D721Med (cell line): ENCODE measurements around the gene PCGF6.

ENCODE experiments used
- DNase-seq: peaks from one replicate; pipeline ENCODE4 v3.0.0; 2011; ENCODE audit warnings: low spot score; ENCODE audit not compliant: insufficient read length
- FAIRE-seq: peaks from 2 replicates; lab custom pipeline; 2011; peaks lifted over from hg19 to GRCh38; lab: Jason Lieb, UNC
- TF ChIP-seq, protein P1 (sequence below): IDR thresholded peaks from 2 replicates; pipeline ENCODE4 v1.5.1; 2012; ENCODE audit warnings: mild to moderate bottlenecking, control low read depth; ENCODE audit not compliant: insufficient read depth; ENCODE audit errors: missing control alignments

The PCGF6 gene

DNA sequence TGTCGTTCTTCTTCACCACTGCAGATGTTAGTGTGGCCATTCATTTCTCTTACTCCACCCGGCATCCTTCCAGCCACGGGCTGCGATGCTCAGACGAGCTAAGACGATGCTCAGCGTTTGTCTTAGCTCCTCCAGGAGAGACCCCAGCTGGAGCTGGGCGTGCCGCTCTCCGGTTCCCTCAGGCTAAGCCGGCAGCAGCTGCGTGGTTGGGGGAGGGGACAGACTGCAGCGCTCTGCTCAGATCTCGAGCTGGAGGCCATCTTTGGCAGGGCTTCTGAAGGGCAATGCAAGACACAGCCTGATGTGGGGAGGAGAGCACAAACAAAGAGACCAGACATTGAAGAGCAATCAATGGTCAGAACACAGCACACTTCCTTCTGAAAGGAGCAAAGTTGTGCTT is 69.2 kb downstream of the PCGF6 start:
- TF ChIP-seq, protein P1, sequence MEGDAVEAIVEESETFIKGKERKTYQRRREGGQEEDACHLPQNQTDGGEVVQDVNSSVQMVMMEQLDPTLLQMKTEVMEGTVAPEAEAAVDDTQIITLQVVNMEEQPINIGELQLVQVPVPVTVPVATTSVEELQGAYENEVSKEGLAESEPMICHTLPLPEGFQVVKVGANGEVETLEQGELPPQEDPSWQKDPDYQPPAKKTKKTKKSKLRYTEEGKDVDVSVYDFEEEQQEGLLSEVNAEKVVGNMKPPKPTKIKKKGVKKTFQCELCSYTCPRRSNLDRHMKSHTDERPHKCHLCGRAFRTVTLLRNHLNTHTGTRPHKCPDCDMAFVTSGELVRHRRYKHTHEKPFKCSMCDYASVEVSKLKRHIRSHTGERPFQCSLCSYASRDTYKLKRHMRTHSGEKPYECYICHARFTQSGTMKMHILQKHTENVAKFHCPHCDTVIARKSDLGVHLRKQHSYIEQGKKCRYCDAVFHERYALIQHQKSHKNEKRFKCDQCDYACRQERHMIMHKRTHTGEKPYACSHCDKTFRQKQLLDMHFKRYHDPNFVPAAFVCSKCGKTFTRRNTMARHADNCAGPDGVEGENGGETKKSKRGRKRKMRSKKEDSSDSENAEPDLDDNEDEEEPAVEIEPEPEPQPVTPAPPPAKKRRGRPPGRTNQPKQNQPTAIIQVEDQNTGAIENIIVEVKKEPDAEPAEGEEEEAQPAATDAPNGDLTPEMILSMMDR: no peak
- DNase-seq (peak; percentile 40), FAIRE-seq (peak; percentile 58)

DNA sequence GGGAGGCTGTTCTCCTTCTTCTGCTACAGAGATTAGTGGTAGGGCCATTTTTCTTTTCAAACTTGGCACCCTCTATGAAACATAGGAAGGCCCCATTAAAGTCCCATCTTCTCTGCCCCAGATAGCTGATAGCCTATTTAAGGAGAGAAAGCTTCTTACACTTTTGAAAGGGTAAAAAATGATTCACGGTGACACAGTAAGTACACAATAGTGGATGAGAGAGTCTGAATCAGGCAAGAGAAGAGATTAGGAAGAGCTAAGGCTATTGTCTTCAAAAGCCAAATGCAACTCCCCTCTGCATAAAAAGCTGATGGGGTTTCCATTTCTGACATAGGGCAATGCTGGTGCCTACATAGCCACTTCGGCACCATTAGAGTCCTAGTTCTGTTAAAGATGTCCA is 70.4 kb downstream of the PCGF6 start:
- DNase-seq (no peak), FAIRE-seq (peak; percentile 21)
- TF ChIP-seq, protein P1: no peak

DNA sequence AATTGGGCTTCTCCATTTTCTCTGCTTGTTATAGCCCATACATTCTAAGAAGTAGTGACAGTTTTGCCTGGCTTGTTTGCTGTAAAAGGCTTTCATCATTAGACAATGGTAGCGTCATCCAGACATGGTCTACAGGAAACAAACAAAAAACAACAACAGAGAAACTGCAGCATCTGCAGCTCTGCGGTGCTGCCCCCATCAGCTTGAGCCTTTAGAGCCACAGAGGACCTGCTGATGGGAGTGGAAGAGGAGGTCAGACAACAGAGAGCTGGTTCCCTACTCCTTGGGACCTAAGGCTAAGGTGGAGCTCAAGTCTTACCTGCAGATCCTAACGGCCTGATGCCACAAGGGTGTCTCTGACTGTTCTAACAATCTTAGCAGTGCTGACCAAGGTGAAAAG is 70.9 kb downstream of the PCGF6 start:
- DNase-seq (no peak), FAIRE-seq (no peak)
- TF ChIP-seq, protein P1: no peak

DNA sequence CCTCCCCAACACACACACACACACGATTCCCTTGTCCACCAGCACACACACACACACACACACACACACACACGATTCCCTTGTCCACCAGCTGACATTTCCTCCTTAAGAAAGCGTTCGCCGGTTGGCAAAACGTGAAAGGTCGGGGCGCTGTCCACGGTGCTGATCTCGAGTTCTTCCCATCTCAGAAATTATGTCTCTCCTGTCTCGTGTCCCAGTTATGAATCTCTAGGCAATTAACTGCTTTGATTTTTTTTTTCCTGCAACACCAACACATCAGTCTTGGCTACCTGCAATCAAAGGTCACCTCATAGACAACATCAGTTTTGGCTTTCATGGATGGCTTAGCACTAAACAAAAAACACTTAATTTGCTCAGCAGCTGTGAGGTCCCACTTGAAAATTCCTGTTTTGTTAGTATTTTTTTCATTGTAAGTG is 72.1 kb downstream of the PCGF6 start:
- TF ChIP-seq, protein P1: no peak
- no peak for DNase-seq
- no peak for FAIRE-seq

DNA sequence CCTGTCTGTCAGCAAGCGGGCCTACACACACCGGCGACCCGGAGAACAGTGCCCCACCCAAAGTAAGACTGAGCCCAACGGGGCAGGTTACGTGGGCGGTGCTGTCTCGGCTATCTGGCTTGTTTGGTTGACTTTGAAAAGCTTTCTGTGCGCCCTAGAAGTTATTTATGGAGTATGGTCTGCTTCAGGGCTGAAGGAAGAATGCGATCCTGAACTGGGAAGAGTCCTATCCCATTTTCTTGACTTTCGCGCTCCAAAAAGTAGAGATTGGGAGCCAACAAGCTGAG is 72.5 kb downstream of the PCGF6 start:
- TF ChIP-seq, protein P1: no peak
- FAIRE-seq (no peak), DNase-seq (no peak)

DNA sequence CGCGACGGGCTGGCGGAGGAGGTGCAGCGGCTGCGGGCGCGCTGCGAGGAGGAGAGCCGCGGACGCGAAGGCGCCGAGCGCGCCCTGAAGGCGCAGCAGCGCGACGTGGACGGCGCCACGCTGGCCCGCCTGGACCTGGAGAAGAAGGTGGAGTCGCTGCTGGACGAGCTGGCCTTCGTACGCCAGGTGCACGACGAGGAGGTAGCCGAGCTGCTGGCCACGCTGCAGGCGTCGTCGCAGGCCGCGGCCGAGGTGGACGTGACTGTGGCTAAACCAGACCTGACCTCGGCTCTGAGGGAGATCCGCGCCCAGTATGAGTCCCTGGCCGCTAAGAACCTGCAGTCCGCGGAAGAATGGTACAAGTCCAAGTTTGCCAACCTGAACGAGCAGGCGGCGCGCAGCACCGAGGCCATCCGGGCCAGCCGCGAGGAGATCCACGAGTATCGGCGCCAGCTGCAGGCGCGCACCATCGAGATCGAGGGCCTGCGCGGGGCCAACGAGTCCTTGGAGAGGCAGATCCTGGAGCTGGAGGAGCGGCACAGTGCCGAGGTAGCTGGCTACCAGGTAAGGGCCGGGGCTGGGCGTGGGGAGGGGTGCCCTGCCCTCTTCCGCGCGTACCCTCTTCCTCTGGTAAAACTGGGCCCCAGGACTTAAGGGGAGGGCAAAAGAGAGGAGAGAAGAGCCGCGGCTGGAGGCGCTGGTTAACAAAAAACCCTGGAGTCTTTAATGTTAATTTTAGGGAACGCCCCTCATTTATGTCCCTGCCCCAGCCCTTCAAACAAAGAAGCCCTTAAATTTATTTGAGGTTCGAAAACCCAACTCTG is 73.0 kb downstream of the PCGF6 start:
- no peak for DNase-seq
- TF ChIP-seq, protein P1: no peak
- FAIRE-seq: no peak
